HCT116 (cell line): ENCODE measurements around the gene ALKBH1. TPM values are rescaled to one million over a fixed set of nuclear protein-coding genes. Genes with fewer than 3 reads are reported as not detected.

Source experiments
- ATAC-seq: fragments of 200-7000 bp; cut with Tn5 transposase; 2 replicates; pipeline ENCODE4 v1.9.1; 2020; ENCODE audit warnings: mild to moderate bottlenecking, moderate library complexity
- BruUV-seq: library from RNA; stranded (reverse); fragments of 400-500 nt; replicated peaks from 2 replicates; lab custom pipeline; 2021; lab: Mats Ljungman, UMichigan
- CTCF ChIA-PET: fragments of 300-600 bp; sonication (Branson Sonifier 250); formaldehyde crosslinking; loops from one replicate; lab custom pipeline; 2021; ENCODE audit warnings: antibody characterized with exemption; lab: Charles Lee
- POLR2A ChIA-PET: fragments of 300-600, 350-600 bp; sonication (Branson Sonifier 250); formaldehyde crosslinking; loops from one replicate; lab custom pipeline; 2021; ENCODE audit warnings: antibody characterized with exemption; lab: Charles Lee
- RAD21 ChIA-PET, 2 experiments: fragments of 300-600 bp; sonication (Branson Sonifier 250); formaldehyde crosslinking; loops; one replicate each; lab custom pipeline; 2023; ENCODE audit warnings: low total read pairs in 2 of 2; ENCODE audit not compliant: uncharacterized antibody in 2 of 2, unreplicated experiment in 2 of 2, low non-redundant PET in 1 of 2; lab: Charles Lee
- DNase-seq: peaks from one replicate; pipeline ENCODE4 v3.0.0-alpha.2; 2010; ENCODE audit warnings: low read depth, low spot score
- H2AFZ ChIP-seq: fragments of 200-600 bp; shearing (Covaris generic), sonication (generic); 2 replicates; pipeline ENCODE4 v1.6.1; 2017; ENCODE audit warnings: low read depth, mixed run types, mixed read lengths, antibody characterized with exemption, low read length; ENCODE audit not compliant: poor library complexity, severe bottlenecking
- H3K27ac ChIP-seq: 2 replicates; pipeline ENCODE4 v1.5.1; 2012; ENCODE audit warnings: low read depth, low read length
- H3K27me3 ChIP-seq: fragments of 200-600 bp; sonication (generic); 2 replicates; pipeline ENCODE4 v1.6.1; 2016; ENCODE audit warnings: mixed run types, low read length, mixed read lengths; ENCODE audit not compliant: insufficient read depth
- H3K36me3 ChIP-seq, 2 experiments: fragments of 200-500 bp in 1 of 2; fragments of 200-600 bp in 1 of 2; sonication (Bioruptor generic) in 1 of 2; sonication (generic) in 1 of 2; 2 replicates each; pipeline versions ENCODE4 v1.5.1 to v1.6.1; 2014 to 2016; ENCODE audit warnings: low read length in 2 of 2, inconsistent platforms in 1 of 2, mixed read lengths in 1 of 2, mixed run types in 1 of 2; ENCODE audit not compliant: insufficient read depth in 2 of 2, control insufficient read depth in 1 of 2
- H3K4me1 ChIP-seq, 2 experiments: fragments of 200-600 bp in 1 of 2; sonication (generic) in 1 of 2; 2 replicates each; pipeline versions ENCODE4 v1.5.1 to v1.6.1; 2012 to 2017; ENCODE audit warnings: low read length in 2 of 2, inconsistent platforms in 1 of 2, mild to moderate bottlenecking in 1 of 2, mixed read lengths in 1 of 2, mixed run types in 1 of 2, moderate library complexity in 1 of 2; ENCODE audit not compliant: insufficient read depth in 2 of 2, control insufficient read depth in 1 of 2
- H3K4me2 ChIP-seq: fragments of 200-600 bp; sonication (generic); 2 replicates; pipeline ENCODE4 v1.6.1; 2017; ENCODE audit warnings: mixed run types, low read length, mixed read lengths
- H3K4me3 ChIP-seq, 2 experiments: fragments of 200-600 bp in 1 of 2; sonication (generic) in 1 of 2; replicated peaks in 1 of 2; 2 replicates each; pipeline ENCODE4 v1.5.1; 2011 to 2016; ENCODE audit warnings: low read length in 2 of 2, control low read depth in 1 of 2, low read depth in 1 of 2, mild to moderate bottlenecking in 1 of 2, mixed read lengths in 1 of 2, mixed run types in 1 of 2
- H3K79me2 ChIP-seq: fragments of 200-600 bp; sonication (generic); 2 replicates; pipeline ENCODE4 v1.6.1; 2017; ENCODE audit warnings: mild to moderate bottlenecking, mixed run types, low read length, moderate library complexity, mixed read lengths; ENCODE audit not compliant: insufficient read depth
- H3K9ac ChIP-seq: fragments of 200-600 bp; sonication (generic); 2 replicates; pipeline ENCODE4 v1.6.1; 2016; ENCODE audit warnings: low read length, mixed read lengths
- H3K9me2 ChIP-seq: fragments of 200-600 bp; sonication (generic), shearing (Covaris generic); 2 replicates; pipeline ENCODE4 v1.6.1; 2017; ENCODE audit warnings: mixed run types, mild to moderate bottlenecking, moderate library complexity; ENCODE audit not compliant: insufficient read depth
- H3K9me3 ChIP-seq, 2 experiments: fragments of 200-500 bp in 1 of 2; fragments of 200-600 bp in 1 of 2; sonication (Bioruptor generic) in 1 of 2; sonication (generic) in 1 of 2; 2 replicates each; pipeline ENCODE4 v1.6.1; 2014 to 2017; ENCODE audit warnings: low read length in 2 of 2, mixed read lengths in 2 of 2, inconsistent platforms in 1 of 2, low read depth in 1 of 2, mild to moderate bottlenecking in 1 of 2, mixed run types in 1 of 2, moderate library complexity in 1 of 2; ENCODE audit not compliant: control insufficient read depth in 1 of 2, insufficient read depth in 1 of 2
- H4K20me1 ChIP-seq: fragments of 200-600 bp; sonication (generic), shearing (Covaris generic); 2 replicates; pipeline ENCODE4 v1.6.1; 2017; ENCODE audit warnings: mixed run types, mild to moderate bottlenecking, moderate library complexity; ENCODE audit not compliant: insufficient read depth
- ATF3 ChIP-seq: IDR thresholded peaks from 2 replicates; pipeline ENCODE4 v1.6.1; 2012
- CEBPB ChIP-seq: IDR thresholded peaks from 2 replicates; pipeline ENCODE4 v1.6.1; 2012; ENCODE audit warnings: low read depth
- CTCF ChIP-seq, 3 experiments: fragments of 200-600 bp in 1 of 3; sonication (generic) in 1 of 3; IDR thresholded peaks in 2 of 3; conservative IDR thresholded peaks in 1 of 3; 2 replicates each; pipeline ENCODE4 v1.5.1; 2012 to 2017; ENCODE audit warnings: low read depth in 2 of 3, low read length in 2 of 3, antibody characterized with exemption in 1 of 3, borderline replicate concordance in 1 of 3, control low read depth in 1 of 3, mild to moderate bottlenecking in 1 of 3, mixed read lengths in 1 of 3, mixed run types in 1 of 3, moderate library complexity in 1 of 3; ENCODE audit not compliant: insufficient read depth in 1 of 3
- EGR1 ChIP-seq: IDR thresholded peaks from 2 replicates; pipeline ENCODE4 v1.6.1; 2012; ENCODE audit warnings: low read depth
- ELF1 ChIP-seq: IDR thresholded peaks from 2 replicates; pipeline ENCODE4 v1.6.1; 2012; ENCODE audit warnings: low read depth, borderline replicate concordance
- EZH2 ChIP-seq: fragments of 200-600 bp; sonication (generic); IDR thresholded peaks from 2 replicates; pipeline ENCODE4 v1.6.1; 2017; ENCODE audit warnings: antibody characterized with exemption, mixed run types
- EZH2phosphoT487 ChIP-seq: fragments of 200-600 bp; IDR thresholded peaks from 2 replicates; pipeline ENCODE4 v1.6.1; 2018; ENCODE audit warnings: antibody characterized with exemption, borderline replicate concordance
- MAX ChIP-seq: IDR thresholded peaks from 2 replicates; pipeline ENCODE4 v1.6.1; 2012
- POLR2A ChIP-seq: IDR thresholded peaks from 2 replicates; pipeline ENCODE4 v1.7.0; 2011; ENCODE audit warnings: borderline replicate concordance; ENCODE audit not compliant: insufficient read depth, insufficient read length; ENCODE audit errors: extremely low read depth
- POLR2AphosphoS5 ChIP-seq: IDR thresholded peaks from 2 replicates; pipeline ENCODE4 v1.6.1; 2011; ENCODE audit warnings: mild to moderate bottlenecking, low read depth, low read length, moderate library complexity
- RAD21 ChIP-seq: IDR thresholded peaks from 2 replicates; pipeline ENCODE4 v1.6.1; 2012; ENCODE audit warnings: low read depth, mild to moderate bottlenecking
- REST ChIP-seq: IDR thresholded peaks from 2 replicates; pipeline ENCODE4 v1.6.1; 2012; ENCODE audit warnings: low read depth
- SIN3A ChIP-seq: IDR thresholded peaks from 2 replicates; pipeline ENCODE4 v1.6.1; 2012; ENCODE audit warnings: low read depth
- SP1 ChIP-seq: IDR thresholded peaks from 2 replicates; pipeline ENCODE4 v1.6.1; 2012; ENCODE audit warnings: low read depth
- SRF ChIP-seq: IDR thresholded peaks from 2 replicates; pipeline ENCODE4 v1.6.1; 2012; ENCODE audit warnings: low read depth
- TCF7L2 ChIP-seq: IDR thresholded peaks from 2 replicates; pipeline ENCODE4 v1.7.0; 2011; ENCODE audit warnings: borderline replicate concordance, inconsistent platforms; ENCODE audit not compliant: insufficient read depth, insufficient read length; ENCODE audit errors: extremely low read depth
- YY1 ChIP-seq: IDR thresholded peaks from 2 replicates; pipeline ENCODE4 v1.6.1; 2011; ENCODE audit warnings: low read length, low read depth, moderate library complexity, mild to moderate bottlenecking; ENCODE audit not compliant: insufficient replicate concordance; ENCODE audit errors: extremely low read depth
- ZBTB33 ChIP-seq: IDR thresholded peaks from 2 replicates; pipeline ENCODE4 v1.6.1; 2011; ENCODE audit warnings: mild to moderate bottlenecking, low read length, moderate library complexity; ENCODE audit not compliant: insufficient replicate concordance; ENCODE audit errors: extremely low read depth
- ZFX ChIP-seq: fragments of 450-650 bp; IDR thresholded peaks from 2 replicates; pipeline ENCODE4 v1.6.1; 2017
- ZNF274 ChIP-seq: fragments of 200-500 bp; sonication (Bioruptor generic); IDR thresholded peaks from 2 replicates; pipeline ENCODE4 v1.6.1; 2014; ENCODE audit warnings: mild to moderate bottlenecking, low read depth, low read length, inconsistent platforms
- intact Hi-C: fragments of 100-400 bp; cut with micrococcal nuclease; formaldehyde crosslinking; loops from 2 replicates; pipeline ENCODE4 v1.10.0; 2022
- total RNA-seq: library from RNA; stranded (reverse); gene quantifications from one replicate; pipeline ENCODE4 v1.2.1, GENCODE V29; 2021; ENCODE audit not compliant: unreplicated experiment

ALKBH1 gene
- total RNA-seq, 1 experiment from 2014 or later: 14.4 TPM

- Histone ChIP-seq H3K4me3 (no peak overlapping the region), H3K9ac (no peak overlapping the region), H4K20me1 (no peaks in the 10 kb centered on the region), H3K9me3 (no peaks in the 10 kb centered on the region), H3K79me2 (no peaks in the 10 kb centered on the region), H3K27me3 (no peaks in the 10 kb centered on the region), H3K4me1 (no peaks in the 10 kb centered on the region), H3K9me2 (no peaks in the 10 kb centered on the region), H3K27ac (no peak overlapping the region), H3K4me2 (no peak overlapping the region), H3K36me3 (no peaks in the 10 kb centered on the region), H2AFZ (no peak overlapping the region)
- no peak for TF ChIP-seq POLR2A
- no peak for TF ChIP-seq MAX
- no peak for TF ChIP-seq REST
- no peak for TF ChIP-seq ELF1
- TF ChIP-seq SRF: no peak
- no peak for TF ChIP-seq ZBTB33
- no peak for TF ChIP-seq ATF3
- TF ChIP-seq YY1: no peak
- no peak for TF ChIP-seq SIN3A
- no peak for TF ChIP-seq POLR2AphosphoS5
- TF ChIP-seq EGR1: no peak
- no peak for TF ChIP-seq RAD21
- no peak for TF ChIP-seq ZNF274
- TF ChIP-seq CEBPB: no peak
- TF ChIP-seq TCF7L2: no peak
- TF ChIP-seq SP1: no peak
- TF ChIP-seq EZH2phosphoT487: no peak
- TF ChIP-seq ZFX: no peak
- TF ChIP-seq EZH2: no peak
- no peak for TF ChIP-seq CTCF (IDR thresholded peaks at IDR 0.05 in 2 of 3, conservative IDR thresholded peaks at IDR 0.05 in 1 of 3; ENCODE audit: borderline replicate concordance in 1 of 3, insufficient read depth in 1 of 3, low read depth in 2 of 3, low read length in 2 of 3)
- POLR2A ChIA-PET: no interaction called here
- CTCF ChIA-PET: no interaction called here
- RAD21 ChIA-PET: no interaction called here
- BruUV-seq: no TSS peak
- intact Hi-C loops: no loop called here
- DNase-seq: no peak
- ATAC-seq: no peak
Observed at GRCh38 chr14:77660754-77661153, 47.1 kb downstream of the ALKBH1 start.
